HG02798 (cell line): ENCODE data around the gene RNF213.
A peak's percentile ranks its signal among the peaks of the same experiment; 100 is the strongest.

ENCODE experiments used
- ATAC-seq: cut with Tn5 transposase; IDR thresholded peaks from one replicate; pipeline ENCODE4 v1.9.1; 2021; ENCODE audit warnings: mild to moderate bottlenecking; ENCODE audit not compliant: unreplicated experiment, poor library complexity

Gene RNF213

GRCh38 chr17:80260791-80261158 lies at the start of gene RNF213:
TSS of gene RNF213 (plus strand) at chr17:80260852. CDS start at chr17:80263682, 2,830 bp downstream.
- peak; percentile 43 for ATAC-seq

- ATAC-seq, result no peak
These were observed 48.5 kb upstream of the RNF213 start for GRCh38 chr17:80212109-80212508.

DNA sequence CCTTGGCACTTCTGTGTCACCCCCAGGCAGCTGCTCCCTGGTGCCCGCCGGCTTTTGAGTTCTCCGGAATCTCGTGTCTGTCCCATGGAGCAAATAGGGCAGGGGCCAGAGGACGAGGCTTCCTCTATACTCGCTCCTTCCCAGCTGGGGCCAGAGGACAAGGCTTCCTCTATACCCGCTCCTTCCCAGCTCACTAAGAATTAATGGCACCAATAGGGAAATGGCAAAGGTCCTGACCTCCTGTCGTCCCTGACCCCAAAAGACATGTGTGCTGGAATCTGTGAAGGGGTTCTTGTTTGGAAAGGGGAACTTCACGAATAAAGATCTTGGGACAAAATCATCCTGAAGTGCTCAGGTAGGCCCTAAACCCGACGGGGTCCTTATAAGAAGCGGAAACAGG lies 48.1 kb upstream of the RNF213 start:
- ATAC-seq, result no peak

DNA sequence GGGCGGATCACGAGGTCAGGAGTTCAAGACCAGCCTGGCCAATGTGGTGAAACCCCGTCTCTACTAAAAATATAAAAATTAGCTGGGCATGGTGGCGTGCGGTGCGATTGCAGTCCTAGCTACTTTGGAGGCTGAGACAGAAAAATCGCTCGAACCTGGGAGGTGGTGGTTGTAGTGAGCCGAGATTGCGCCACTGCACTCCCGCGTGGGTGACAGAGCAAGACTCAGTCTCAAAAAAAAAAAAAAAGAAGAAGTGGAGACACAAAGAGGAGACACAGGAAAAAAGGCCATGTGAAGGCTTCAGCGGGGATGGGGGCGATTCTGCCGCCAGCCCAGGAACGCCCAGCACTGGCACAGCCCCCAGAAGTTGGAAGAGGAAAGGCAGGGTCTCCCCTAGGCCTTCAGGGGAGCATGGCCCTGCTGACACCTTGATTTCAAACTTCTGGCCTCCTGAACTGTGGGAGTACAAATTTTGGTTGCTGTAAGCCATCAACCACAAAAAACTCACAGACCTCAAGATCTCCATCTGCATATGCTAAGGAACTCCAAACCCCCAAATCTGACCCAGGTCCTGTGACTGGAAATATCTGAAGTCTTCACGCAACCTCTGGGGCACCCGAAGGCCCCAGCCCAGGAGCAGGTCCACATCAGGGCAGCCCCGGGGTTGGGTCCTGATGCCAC lies 47.5 kb upstream of the RNF213 start:
- ATAC-seq, result no peak

DNA sequence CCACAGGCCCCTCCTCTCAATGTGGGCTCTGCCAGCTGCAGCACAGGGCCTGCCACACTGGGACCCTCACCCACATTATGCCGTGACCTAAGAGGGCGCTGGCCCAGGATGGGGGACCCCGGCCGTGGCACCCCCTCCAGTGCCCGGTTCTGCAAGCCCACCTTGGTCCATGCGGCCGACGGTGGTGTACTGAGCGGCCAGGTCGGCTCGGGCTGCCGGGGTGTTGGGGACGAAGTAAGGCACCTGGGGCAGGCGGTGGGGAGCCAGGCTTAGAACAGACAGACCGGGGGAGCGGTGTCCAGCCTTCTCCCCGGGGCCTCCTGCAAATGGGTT lies 47.0 kb upstream of the RNF213 start:
- ATAC-seq, result no peak

- ATAC-seq, result no peak
These were observed 46.4 kb upstream of the RNF213 start for GRCh38 chr17:80214012-80214877.

- ATAC-seq, result no peak
These were observed 45.8 kb upstream of the RNF213 start for GRCh38 chr17:80214878-80215210.

GRCh38 chr17:80216473-80217456 lies 43.9 kb upstream of the RNF213 start:
- ATAC-seq, result no peak

GRCh38 chr17:80217703-80218362 lies 42.8 kb upstream of the RNF213 start:
- no peak for ATAC-seq

GRCh38 chr17:80218391-80218790 lies 42.3 kb upstream of the RNF213 start:
- ATAC-seq, result no peak

GRCh38 chr17:80219013-80219762 lies 41.5 kb upstream of the RNF213 start:
- ATAC-seq, result peak; percentile 42

GRCh38 chr17:80219763-80220053 lies 40.9 kb upstream of the RNF213 start:
- ATAC-seq, result peak; percentile 21

- peak; percentile 40 for ATAC-seq
These were observed 40.5 kb upstream of the RNF213 start, which contains the start of the genes SGSH and SLC26A11 for GRCh38 chr17:80220054-80220735. TSS of gene SGSH (minus strand) at chr17:80220333. CDS start at chr17:80220313, 20 bp downstream. TSS of gene SLC26A11 (plus strand) at chr17:80220427. CDS start at chr17:80221561, 1,134 bp downstream.

DNA sequence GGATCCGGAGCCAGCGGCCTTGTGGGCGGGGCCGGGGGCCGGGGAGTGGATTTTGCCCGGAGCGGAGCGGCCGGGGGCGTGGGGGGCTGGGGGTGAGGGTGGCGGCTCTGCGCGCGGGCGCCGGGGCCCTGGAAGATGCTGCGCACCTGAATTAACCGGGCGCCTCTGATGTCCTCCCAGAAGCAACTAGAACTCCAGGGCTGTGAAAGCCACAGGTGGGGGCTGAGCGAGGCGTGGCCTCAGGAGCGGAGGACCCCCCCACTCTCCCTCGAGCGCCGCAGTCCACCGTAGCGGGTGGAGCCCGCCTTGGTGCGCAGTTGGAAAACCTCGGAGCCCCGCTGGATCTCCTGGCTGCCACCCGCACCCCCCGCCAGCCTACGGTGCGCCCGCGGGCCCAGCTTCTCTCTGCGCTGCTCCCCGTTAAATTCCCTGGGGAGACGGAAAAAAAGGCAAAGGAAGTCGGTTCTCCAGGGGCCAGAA lies 39.9 kb upstream of the RNF213 start:
- ATAC-seq, result no peak

- ATAC-seq, result no peak
These were observed 39.1 kb upstream of the RNF213 start for GRCh38 chr17:80221351-80222105.

DNA sequence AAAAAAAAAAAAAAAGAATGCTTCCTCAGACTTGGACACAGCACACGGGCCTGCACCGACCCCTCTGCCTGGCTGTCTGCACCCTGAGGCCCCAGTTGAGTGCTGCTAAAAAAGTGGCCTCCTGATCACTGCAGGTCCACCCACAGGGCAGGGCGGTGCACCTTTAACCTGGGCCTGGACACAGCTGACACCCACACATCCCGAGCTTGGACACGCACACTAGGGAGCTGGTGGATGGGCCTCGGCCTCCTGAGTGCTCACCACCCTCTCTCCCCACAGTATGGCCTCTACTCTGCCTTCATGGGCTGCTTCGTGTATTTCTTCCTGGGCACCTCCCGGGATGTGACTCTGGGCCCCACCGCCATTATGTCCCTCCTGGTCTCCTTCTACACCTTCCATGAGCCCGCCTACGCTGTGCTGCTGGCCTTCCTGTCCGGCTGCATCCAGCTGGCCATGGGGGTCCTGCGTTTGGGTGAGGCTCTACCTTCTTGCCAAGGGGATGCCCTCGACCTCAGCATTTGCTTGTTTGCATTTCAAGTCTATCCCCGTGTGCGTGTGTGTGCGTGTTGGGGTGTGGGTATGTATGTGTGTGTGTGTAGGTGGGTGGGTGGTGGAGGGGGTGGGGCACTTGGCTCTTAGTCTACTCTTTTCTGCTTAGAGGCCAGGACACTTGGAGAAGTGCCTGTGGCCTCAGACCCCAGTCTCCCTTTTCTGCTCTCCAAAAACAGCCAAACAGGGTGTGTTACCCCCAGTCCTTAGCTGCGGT lies 38.1 kb upstream of the RNF213 start:
- ATAC-seq, result no peak

DNA sequence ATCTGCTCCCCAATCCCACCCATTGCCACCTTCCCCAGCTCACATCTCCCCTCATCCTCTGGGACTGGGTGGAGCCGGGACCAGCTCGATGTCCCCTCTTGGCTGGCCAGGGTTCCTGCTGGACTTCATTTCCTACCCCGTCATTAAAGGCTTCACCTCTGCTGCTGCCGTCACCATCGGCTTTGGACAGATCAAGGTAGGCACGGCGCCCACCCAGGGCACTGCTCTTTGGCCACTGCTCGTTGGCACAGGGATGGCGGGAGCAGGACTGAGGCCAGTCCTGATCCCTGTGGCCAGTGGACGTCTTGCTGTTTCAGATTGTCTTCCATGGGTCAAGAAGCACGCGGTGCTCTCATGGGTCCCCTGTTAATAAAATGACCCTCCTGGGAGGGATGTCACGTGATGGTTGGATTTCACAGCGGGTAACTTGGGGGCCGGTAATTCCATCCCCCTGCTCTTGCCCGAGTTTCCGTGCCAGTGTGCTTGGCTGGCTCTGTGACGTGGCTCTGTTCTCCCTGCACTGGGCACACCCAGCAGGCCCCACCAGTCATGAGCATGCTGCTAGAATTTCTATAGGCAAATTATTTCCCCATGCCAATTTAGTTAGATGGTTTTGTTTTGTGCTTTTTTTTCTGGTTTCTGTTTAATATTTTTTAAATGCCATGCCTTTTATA lies 37.4 kb upstream of the RNF213 start:
- ATAC-seq, result no peak
